Activated naive CD4-positive, alpha-beta T cell treated with anti-CD3 and anti-CD28 coated beads, Interleukin-2, amount 50 U/mL, for 72 hours (primary cell): ENCODE data around the gene HACE1. TPM values are rescaled to one million over a fixed set of nuclear protein-coding genes. Genes with fewer than 3 reads are reported as not detected.
"Not testable (repeated sequence)": the region's sequence is repeated elsewhere in the genome, so short reads cannot be mapped to it uniquely, and the experiment has no call there.

Experiments
- ATAC-seq, 2 donors: fragments of 150-1000 bp; cut with Tn5 transposase; 2 replicates each; pipeline ENCODE4 v1.10.0; 2021; ENCODE audit warnings: mild to moderate bottlenecking in 2 of 2, moderate library complexity in 2 of 2
- DNase-seq, 2 donors: peaks; one replicate each; pipeline ENCODE4 v3.0.0; 2021 to 2022; ENCODE audit warnings: low spot score in 2 of 2
- H3K27ac Mint-ChIP-seq, 2 donors: one replicate each; pipeline ENCODE4 v1.8.0; 2022; ENCODE audit warnings: mild to moderate bottlenecking in 2 of 2, mixed read lengths in 2 of 2
- H3K36me3 Mint-ChIP-seq, 2 donors: one replicate each; pipeline ENCODE4 v1.8.0; 2022; ENCODE audit warnings: mixed read lengths in 2 of 2
- H3K9me3 Mint-ChIP-seq, 2 donors: one replicate each; pipeline ENCODE4 v1.8.0; 2022; ENCODE audit warnings: mixed read lengths in 2 of 2
- total RNA-seq, 2 donors: library from RNA; stranded (reverse); gene quantifications; one replicate each; pipeline ENCODE4 v1.2.3, GENCODE V29; 2022

The HACE1 gene, protein sequence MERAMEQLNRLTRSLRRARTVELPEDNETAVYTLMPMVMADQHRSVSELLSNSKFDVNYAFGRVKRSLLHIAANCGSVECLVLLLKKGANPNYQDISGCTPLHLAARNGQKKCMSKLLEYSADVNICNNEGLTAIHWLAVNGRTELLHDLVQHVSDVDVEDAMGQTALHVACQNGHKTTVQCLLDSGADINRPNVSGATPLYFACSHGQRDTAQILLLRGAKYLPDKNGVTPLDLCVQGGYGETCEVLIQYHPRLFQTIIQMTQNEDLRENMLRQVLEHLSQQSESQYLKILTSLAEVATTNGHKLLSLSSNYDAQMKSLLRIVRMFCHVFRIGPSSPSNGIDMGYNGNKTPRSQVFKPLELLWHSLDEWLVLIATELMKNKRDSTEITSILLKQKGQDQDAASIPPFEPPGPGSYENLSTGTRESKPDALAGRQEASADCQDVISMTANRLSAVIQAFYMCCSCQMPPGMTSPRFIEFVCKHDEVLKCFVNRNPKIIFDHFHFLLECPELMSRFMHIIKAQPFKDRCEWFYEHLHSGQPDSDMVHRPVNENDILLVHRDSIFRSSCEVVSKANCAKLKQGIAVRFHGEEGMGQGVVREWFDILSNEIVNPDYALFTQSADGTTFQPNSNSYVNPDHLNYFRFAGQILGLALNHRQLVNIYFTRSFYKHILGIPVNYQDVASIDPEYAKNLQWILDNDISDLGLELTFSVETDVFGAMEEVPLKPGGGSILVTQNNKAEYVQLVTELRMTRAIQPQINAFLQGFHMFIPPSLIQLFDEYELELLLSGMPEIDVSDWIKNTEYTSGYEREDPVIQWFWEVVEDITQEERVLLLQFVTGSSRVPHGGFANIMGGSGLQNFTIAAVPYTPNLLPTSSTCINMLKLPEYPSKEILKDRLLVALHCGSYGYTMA
- 10 to 100 TPM; 14.1 to 25.1 TPM for total RNA-seq

DNA sequence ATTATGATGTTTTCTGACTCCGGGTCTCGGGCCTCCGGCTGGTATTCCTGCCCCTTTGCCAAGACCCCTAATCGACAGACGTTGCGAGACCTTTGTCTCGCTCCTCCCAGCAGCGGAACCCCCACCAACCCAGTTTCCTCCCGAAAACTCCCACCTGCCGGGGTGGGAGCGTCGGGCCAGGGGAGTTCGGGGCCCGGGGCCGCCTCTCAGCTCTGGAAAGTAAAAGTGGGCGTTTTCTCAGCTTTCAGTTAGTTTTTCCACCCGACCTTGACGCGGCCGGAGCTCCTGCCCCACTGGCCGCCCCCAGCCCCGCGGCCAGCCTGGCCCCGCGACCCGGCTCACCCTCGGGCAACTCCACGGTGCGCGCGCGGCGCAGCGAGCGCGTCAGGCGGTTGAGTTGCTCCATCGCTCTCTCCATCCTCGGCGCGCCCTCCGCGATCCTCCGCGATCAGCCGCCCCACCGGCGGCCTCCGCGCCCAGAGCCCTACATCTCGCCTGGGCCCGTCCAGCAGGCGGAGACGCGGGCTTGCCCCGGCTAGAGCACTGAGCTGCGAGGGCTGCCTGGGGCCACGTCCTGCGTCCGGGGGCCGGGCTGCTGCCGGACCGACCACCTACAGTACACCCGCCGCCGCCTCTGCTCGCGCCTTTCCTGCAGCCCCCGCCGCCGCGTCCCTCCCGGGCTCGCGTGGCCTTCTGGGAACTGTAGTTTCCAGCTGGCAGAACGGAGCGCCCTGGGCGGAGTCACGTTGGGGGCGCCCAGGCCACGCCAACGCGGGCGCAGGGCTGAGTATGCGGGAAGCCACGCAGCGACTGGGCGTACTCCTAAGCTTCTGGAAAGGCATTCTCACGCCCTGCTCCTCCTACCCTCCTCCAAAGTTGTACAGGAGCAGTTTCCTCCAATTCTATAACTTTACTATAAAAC lies at the start of gene HACE1:
Gene HACE1, minus strand, starts transcription at position 695 of the 922 bp plus-strand sequence. Its CDS starts 277 bp downstream, at position 418.
- DNase-seq = peak; percentile 85 to 87
- ATAC-seq = peak; percentile 99 to 100
- Mint-ChIP-seq H3K36me3 (no peaks in the 10 kb centered on the region), H3K27ac (peak within 1 kb of the TSS; percentile 75 to 97), H3K9me3 (no peaks in the 10 kb centered on the region)

DNA sequence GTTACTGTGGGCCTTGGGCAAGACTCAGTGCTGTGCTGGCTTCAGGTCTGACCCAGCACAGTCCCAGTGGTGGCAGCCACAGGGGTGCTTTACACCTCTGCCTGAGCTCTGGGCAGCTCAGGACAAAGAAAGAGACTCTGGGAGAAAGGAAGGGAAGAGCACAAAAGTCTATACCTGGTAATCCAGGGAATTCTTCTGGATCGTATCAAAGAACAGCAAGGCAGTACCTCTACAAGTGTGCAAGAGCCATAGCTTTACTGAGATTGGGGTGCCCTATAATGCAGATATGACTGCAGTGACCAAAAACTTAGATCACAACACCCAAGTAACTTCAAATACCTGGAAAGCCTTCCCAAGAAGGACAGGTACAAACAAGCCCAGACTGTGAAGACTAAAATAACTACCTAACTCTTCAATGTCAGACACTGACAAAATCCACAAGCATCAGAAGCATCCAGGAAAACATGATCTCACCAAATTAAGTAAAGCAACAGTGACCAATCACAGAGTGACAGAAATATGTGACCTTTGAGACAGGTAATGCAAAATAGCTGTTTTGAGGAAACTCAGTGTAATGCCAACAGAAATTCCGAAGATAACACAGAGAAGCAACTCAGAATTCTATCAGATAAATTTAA lies 49.3 kb upstream of the HACE1 start:
- H3K9me3 Mint-ChIP-seq = peaks cover 0 to 6% of the 10 kb centered on the region in 2 donors
- no peak overlapping the region for H3K27ac Mint-ChIP-seq
- DNase-seq = no peak
- no peak for ATAC-seq
- peaks cover 0 to 8% of the 10 kb centered on the region in 2 donors for H3K36me3 Mint-ChIP-seq

DNA sequence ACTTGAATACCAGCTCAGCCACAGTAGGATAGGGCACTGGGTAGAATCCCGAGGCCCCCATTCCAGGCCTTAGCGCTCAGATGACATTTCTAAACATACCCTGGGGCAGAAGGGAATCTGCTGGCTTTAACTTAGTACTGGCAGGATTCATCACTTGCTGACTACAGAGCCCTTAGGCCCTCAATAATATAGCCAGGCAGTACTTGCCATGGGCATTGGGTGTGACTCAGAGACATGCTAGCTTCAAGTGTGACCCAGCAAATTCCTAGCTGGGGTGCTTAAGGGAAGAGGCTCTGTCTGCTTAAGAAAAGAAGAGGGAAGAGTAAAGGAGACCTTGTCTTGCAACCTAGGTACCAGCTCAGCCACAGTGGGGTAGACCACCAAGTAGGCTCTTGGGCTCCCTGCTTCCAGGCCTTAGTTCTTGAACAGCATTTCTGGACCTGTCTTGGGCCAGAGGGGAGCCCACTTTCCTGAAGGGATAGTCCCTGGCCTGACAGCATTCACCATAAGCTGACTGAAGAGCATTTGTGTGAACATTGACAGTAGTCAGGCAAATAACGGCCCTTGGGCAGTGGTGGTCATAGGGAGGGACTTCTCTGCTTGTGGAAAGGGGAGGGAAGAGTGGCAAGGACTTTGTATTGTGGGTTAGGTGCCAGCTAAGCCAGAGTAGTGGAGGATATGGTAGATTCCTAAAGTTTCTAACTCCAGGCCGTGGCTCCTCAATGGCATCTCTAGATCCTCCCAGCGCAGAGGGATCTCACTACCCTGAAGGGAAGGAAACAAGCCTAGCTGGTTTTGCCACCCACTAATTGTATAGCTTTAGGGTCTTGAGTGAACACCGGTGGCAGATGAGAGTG lies 48.5 kb upstream of the HACE1 start:
- DNase-seq (no peak), ATAC-seq (no peak)
- H3K9me3 Mint-ChIP-seq = peaks cover 0 to 6% of the 10 kb centered on the region in 2 donors
- peaks cover 0 to 8% of the 10 kb centered on the region in 2 donors for H3K36me3 Mint-ChIP-seq
- H3K27ac Mint-ChIP-seq = no peak overlapping the region

DNA sequence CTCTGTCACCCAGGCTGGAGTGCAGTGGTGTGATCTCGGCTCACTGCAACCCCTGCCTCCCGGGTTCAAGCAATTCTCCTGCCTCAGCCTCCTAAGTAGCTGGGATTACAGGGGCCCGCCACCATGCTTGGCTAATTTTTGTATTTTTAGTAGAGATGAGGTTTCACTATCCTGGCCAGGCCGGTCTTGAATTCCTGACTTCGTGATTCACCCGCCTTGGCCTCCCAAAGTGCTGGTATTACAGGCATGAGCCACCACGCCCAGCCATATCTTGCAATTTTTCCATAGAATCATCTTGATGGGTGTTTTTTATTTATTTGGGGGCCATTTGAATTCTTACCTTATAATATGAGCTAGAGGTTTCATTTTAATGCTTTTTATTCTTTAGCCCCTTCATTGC lies 39.2 kb upstream of the HACE1 start:
- not testable (repeated sequence) for DNase-seq, H3K36me3 Mint-ChIP-seq, ATAC-seq, H3K27ac Mint-ChIP-seq, H3K9me3 Mint-ChIP-seq

DNA sequence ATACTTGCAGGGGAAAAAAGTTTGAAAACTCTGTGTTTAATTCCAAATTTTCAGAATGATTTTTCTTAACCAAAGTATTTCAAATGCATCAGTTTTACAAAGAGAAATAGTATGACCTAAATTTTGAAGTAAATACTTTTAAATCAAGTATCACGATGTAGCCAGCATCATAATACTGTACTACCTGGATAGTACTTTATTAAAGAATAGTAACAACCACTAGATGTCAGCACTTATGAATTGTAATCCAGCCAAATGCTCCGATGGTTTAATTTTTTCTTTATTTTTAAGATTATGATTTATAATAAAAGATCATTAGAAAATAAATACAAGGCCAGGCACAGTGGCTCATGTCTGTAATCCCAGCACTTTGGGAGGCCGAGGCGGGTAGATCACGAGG lies 37.2 kb upstream of the HACE1 start:
- DNase-seq = no peak
- no peak for ATAC-seq
- H3K27ac Mint-ChIP-seq = no peak overlapping the region
- H3K9me3 Mint-ChIP-seq = peaks cover 0 to 5% of the 10 kb centered on the region in 2 donors
- H3K36me3 Mint-ChIP-seq = no peaks in the 10 kb centered on the region

DNA sequence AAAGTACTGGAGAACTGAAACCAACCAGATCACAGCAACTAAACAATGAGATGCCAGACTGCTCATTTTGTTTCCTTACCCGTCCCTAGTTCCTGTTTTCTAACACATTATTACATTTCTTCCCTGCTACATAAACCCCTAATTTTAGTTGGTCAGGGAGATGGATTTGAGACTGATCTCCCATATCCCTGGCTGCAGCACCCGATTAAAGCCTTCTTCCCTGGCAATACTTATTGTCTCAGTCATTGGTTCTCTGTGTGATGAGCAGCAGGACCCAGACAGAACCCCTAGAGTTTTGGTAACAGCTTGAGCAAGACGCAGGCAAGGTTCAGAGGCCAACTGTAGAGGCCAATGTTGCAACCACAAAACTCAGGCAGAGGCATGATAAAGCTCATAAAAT lies 28.3 kb upstream of the HACE1 start:
- peaks cover 5 to 8% of the 10 kb centered on the region in 2 donors for H3K9me3 Mint-ChIP-seq
- H3K27ac Mint-ChIP-seq = no peak overlapping the region
- no peak for ATAC-seq
- peaks cover 6 to 7% of the 10 kb centered on the region in 2 donors for H3K36me3 Mint-ChIP-seq
- no peak for DNase-seq

DNA sequence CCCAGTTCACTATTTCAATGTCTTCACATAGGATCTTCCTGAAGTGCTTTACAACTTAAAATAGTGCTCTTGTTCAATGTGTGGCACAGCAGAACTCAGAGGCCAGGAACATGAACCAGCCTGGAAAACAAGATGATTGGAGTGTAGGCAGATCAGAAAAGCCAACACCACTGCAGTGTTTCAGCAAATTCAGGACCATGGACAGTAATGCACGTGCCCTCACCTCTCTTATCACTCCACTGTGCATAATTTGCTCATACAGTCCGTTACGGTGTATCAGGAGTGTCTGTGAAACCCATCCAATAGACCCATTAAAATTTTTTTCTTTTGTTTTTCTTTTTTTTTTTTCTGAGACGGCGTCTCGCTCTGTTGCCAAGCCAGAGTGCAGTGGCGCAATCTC lies 27.6 kb upstream of the HACE1 start:
- ATAC-seq = no peak
- peaks cover 5 to 8% of the 10 kb centered on the region in 2 donors for H3K9me3 Mint-ChIP-seq
- peak in 1 of 2 donors; percentile 7 for DNase-seq

DNA sequence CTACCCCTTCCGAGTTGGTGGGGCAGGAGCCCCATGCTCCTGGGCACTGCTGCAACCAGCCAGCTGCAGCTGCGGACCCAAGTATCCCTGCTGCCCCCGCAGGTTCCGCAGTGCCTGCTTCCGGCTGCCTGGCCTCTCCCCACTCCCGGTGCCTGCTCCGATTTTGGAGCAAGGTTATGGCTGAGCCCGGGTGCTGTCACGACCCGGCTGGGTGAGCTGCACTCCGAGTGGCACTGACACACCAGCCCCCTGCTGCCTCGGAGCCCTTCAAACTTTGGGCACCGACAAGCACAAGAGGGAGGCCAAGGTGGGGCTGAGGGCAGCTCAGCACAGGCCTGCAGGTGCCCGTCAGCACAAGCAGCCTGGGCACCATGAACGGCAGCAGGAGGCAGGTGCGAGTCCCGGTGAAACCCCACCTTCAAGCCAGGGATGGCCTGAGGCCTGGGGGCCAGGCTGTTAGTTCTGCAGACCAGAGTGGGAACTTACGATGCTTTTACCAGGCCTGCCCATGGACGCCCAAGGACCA lies 25.9 kb upstream of the HACE1 start:
- Mint-ChIP-seq H3K27ac (no peak overlapping the region), H3K9me3 (peaks cover 5 to 8% of the 10 kb centered on the region in 2 donors), H3K36me3 (peaks cover 6 to 7% of the 10 kb centered on the region in 2 donors)
- DNase-seq (no peak), ATAC-seq (no peak)

More for the DNA sequence above, 27.6 kb upstream of the HACE1 start:
- H3K27ac Mint-ChIP-seq = no peak overlapping the region
- H3K36me3 Mint-ChIP-seq = peaks cover 6 to 7% of the 10 kb centered on the region in 2 donors

DNA sequence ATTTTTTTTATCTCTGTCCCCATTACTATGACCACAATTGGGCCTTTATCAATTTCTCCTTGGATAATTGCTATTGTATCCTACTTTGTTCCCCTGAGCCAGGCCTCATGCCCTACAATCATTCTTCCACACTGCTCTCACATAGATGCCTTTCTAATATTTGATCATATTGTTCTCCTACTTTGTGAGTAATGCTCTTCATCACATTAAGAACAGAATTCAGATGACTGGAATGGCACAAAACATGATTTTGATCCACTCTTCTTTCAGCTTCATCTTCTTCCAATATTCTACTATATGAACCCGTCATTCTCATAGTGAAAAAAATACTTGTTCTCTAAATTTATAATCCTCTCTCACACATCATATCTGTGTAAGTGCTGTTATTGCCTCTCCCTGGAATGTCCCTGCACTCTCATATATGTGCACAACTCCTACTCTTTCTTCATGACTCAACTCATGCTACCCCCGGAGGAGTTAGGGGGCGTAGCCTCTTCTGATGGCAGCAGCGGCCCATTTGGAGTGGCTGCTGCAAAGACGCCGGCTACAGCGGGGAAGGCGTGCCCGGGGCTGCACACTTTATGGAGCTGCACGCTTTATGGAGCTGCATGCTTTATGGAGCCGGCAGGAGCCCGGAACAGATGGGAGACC lies 25.3 kb upstream of the HACE1 start:
- ATAC-seq = peak in 1 of 2 donors; percentile 58
- Mint-ChIP-seq H3K36me3 (peaks cover 6 to 7% of the 10 kb centered on the region in 2 donors), H3K9me3 (peaks cover 5 to 8% of the 10 kb centered on the region in 2 donors), H3K27ac (no peak overlapping the region)
- no peak for DNase-seq

DNA sequence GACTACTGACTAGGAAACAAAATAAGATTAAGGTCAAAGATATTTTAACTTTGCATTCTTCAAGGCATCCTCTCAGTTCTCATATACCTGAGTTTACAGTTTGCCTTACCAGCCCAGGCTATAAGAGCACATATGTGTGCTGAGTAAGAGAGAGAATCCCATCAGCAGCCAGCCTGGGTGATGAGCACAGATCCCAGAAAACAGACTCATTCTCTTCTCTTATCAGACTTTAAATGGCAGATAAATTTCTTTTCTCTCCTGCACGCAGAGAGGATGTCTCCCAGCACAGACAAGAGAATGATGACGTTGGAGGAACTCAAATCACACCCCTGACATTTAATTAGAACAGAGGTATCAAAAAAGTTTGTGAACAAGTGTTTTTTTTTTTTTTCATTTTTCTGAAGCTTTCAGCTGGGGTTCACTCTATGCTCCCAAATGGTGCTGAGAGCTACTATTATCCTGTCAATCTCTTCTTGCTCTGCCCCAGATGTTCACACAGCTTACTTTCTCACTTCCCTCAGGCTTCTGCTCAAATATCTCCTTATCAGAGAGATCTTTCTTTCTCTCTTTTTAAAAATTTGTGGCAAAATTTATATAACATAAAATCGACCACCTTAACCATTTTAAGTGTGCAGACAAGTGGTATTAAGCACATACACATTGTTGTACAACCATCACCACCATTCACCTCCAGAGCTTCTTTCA lies 22.4 kb upstream of the HACE1 start:
- H3K9me3 Mint-ChIP-seq = no peaks in the 10 kb centered on the region
- H3K27ac Mint-ChIP-seq = no peak overlapping the region
- no peak for DNase-seq

DNA sequence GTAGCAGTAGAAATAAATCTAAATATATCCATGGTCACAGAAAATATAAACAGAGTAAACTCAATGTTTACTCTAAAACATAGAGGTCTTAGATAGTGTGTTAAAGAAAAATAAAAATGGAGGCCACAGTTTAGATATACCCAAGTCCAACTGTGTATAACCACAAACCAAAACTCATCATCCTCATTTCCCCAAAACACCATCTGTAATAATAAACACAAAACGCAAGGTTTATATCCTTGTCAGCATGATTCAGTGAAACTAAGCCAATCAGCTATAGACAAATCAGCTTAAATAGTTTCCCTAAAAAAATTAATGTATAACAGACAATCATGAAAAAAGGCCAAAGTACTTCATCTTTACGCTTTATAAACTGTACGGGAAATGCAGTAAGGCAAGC lies 2.7 kb upstream of the HACE1 start:
- Mint-ChIP-seq H3K36me3 (no peaks in the 10 kb centered on the region), H3K27ac (no peak overlapping the region), H3K9me3 (no peaks in the 10 kb centered on the region)
- DNase-seq (no peak), ATAC-seq (no peak)

More for the DNA sequence above, 22.4 kb upstream of the HACE1 start:
- no peaks in the 10 kb centered on the region for H3K36me3 Mint-ChIP-seq
- no peak for ATAC-seq

DNA sequence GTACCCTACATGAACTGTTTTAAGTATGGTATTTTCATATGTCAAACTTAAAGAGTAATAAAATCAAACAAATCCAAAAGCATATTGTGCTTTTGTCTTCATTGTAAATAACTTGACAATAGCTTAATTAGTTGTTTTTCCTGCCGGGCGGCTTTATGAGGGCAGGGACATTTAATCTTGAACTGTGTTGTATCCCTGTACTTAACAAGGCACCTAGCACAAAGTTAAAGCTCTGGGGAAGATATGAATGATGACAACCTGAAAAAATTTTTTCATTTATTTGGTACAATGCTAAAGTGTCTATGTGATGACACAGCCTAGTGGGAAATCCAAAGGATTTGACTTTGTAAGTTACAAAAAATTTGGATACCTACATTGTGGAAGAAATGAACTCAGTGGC lies 502 bp upstream of the HACE1 start:
- Mint-ChIP-seq H3K36me3 (no peaks in the 10 kb centered on the region), H3K27ac (peak overlapping the region in 1 of 2 donors; percentile 75), H3K9me3 (no peaks in the 10 kb centered on the region)
- ATAC-seq (no peak), DNase-seq (no peak)

DNA sequence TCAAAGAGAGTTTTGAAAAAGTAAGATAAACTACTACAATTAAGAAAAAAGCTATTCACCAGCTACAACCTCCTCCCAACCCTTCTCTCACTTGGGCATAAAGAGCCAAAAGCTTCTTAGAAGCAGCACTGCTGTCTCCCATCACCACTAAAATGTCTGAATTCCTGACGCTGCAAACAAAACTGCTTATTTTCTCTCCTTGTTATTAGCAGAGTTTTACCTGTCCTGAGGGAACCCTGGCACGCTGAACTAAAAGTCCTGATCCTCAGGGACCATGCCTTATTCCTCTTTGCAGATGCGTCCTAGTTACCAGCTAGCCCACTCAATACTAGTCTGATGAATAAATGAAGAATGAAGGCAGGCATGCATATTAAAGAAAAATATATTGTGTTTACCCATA lies 1.1 kb downstream of the HACE1 start:
- ATAC-seq (no peak), DNase-seq (no peak)
- H3K27ac Mint-ChIP-seq = peak overlapping the region; percentile 56 to 75
- no peaks in the 10 kb centered on the region for H3K36me3 Mint-ChIP-seq
- no peaks in the 10 kb centered on the region for H3K9me3 Mint-ChIP-seq

DNA sequence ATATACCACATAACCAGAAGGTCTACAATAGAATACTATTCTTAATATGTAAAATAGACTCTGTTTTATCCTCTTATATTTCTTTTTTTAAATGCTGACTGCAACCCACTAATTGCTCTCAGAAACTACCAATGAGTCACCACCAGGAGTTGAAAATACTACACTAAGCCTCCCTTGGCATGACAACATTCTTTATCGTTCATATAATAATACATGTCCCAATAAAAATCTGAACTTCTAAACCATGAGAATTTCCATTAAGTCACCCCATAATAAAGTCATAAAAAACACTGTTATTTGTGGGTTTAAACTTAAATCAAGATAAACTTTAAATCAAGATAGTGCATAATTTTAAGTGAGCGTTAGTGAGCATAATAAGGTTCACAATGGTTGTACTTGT lies 4.2 kb downstream of the HACE1 start:
- peaks cover 0 to 8% of the 10 kb centered on the region in 2 donors for H3K36me3 Mint-ChIP-seq
- DNase-seq (no peak), ATAC-seq (no peak)

More for the DNA sequence above, 4.2 kb downstream of the HACE1 start:
- Mint-ChIP-seq H3K9me3 (no peaks in the 10 kb centered on the region), H3K27ac (no peak overlapping the region)
